ENCODE data around the gene SEC14L1. TPM values are rescaled to one million over a fixed set of nuclear protein-coding genes. Genes with fewer than 3 reads are reported as not detected.

The SEC14L1 gene
- total and polyA plus RNA-seq, 2 donors from 2014 or later, result 49.2 to 157 TPM

GRCh38 chr17:77124192-77124889 is 16.4 kb upstream of the SEC14L1 start:
- no peak for FAIRE-seq
- H3K9me3 ChIP-seq (ENCODE audit: control insufficient read depth in 2 of 3, insufficient read depth in 1 of 3, low read length in 3 of 3), result no peaks in the 10 kb centered on the region
- H3K4me3 ChIP-seq (ENCODE audit: low read length in 3 of 3), result no peak overlapping the region
- peak overlapping the region; percentile 55 to 56 for H3K27ac ChIP-seq (ENCODE audit: low read depth in 2 of 2, low read length in 2 of 2)
- peak in 3 of 5 donors; percentile 58 to 85 (median 77) for DNase-seq
- no peaks in the 10 kb centered on the region for H3K36me3 ChIP-seq (ENCODE audit: control insufficient read depth in 2 of 3, insufficient read depth in 3 of 3, low read length in 3 of 3)
- H3K9ac ChIP-seq (ENCODE audit: low read length in 3 of 3), result no peak overlapping the region
- H3K27me3 ChIP-seq (ENCODE audit: control insufficient read depth, insufficient read depth, low read length), result no peaks in the 10 kb centered on the region
- peaks cover 6 to 19% (median 11%) of the 10 kb centered on the region in 3 donors for H3K4me1 ChIP-seq (ENCODE audit: control insufficient read depth in 2 of 3, insufficient read depth in 2 of 3, low read depth in 1 of 3, low read length in 3 of 3)
- no peak for TF ChIP-seq CTCF (IDR thresholded peaks at IDR 0.05; ENCODE audit: borderline replicate concordance, extremely low read depth, insufficient read depth)
- intact Hi-C loops (cut with DNase I), result no loop called here

DNA sequence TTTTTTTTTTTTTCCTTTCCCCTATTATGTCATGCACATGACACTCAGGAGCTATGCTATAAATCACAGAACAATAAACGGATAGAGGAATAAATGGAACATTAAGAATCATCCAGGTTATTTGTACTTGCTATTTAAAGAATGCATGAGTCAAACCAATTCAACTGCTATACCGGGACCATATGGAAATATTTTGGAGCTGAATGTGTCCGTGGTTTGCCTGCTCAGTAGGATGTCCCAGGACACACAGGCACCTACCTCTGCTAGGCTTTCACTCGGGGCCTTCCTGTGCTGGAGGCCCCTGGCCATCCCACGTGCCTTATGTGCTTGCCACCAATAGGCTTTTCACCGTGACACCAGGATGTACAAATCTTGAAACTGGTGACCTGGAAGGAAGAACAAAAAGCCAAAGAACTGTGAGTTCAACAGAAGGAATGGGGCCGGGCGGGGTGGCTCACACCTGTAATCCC is 15.3 kb upstream of the SEC14L1 start:
- FAIRE-seq, result no peak
- DNase-seq, result peak in 1 of 5 donors; percentile 44
- no peak for TF ChIP-seq CTCF (IDR thresholded peaks at IDR 0.05; ENCODE audit: borderline replicate concordance, extremely low read depth, insufficient read depth)
- no peaks in the 10 kb centered on the region for H3K9me3 ChIP-seq (ENCODE audit: control insufficient read depth in 2 of 3, insufficient read depth in 1 of 3, low read length in 3 of 3)
- intact Hi-C loops (cut with DNase I), result no loop called here
- H3K36me3 ChIP-seq (ENCODE audit: control insufficient read depth in 2 of 3, insufficient read depth in 3 of 3, low read length in 3 of 3), result no peaks in the 10 kb centered on the region
- no peaks in the 10 kb centered on the region for H3K27me3 ChIP-seq (ENCODE audit: control insufficient read depth, insufficient read depth, low read length)
- H3K9ac ChIP-seq (ENCODE audit: low read length in 3 of 3), result no peak overlapping the region
- H3K4me3 ChIP-seq (ENCODE audit: low read length in 3 of 3), result no peak overlapping the region
- peak overlapping the region; percentile 66 to 76 for H3K27ac ChIP-seq (ENCODE audit: low read depth in 2 of 2, low read length in 2 of 2)
- H3K4me1 ChIP-seq (ENCODE audit: control insufficient read depth in 2 of 3, insufficient read depth in 2 of 3, low read depth in 1 of 3, low read length in 3 of 3), result peaks cover 9 to 14% (median 11%) of the 10 kb centered on the region in 3 donors

- peak in 1 of 5 donors; percentile 85 for DNase-seq
- Histone ChIP-seq H3K4me3 (ENCODE audit: low read length in 3 of 3) (no peak overlapping the region), H3K9me3 (ENCODE audit: control insufficient read depth in 2 of 3, insufficient read depth in 1 of 3, low read length in 3 of 3) (no peaks in the 10 kb centered on the region), H3K36me3 (ENCODE audit: control insufficient read depth in 2 of 3, insufficient read depth in 3 of 3, low read length in 3 of 3) (no peaks in the 10 kb centered on the region), H3K9ac (ENCODE audit: low read length in 3 of 3) (peak overlapping the region in 1 of 3 donors; percentile 55), H3K27ac (ENCODE audit: low read depth in 2 of 2, low read length in 2 of 2) (peak overlapping the region; percentile 66 to 76), H3K27me3 (ENCODE audit: control insufficient read depth, insufficient read depth, low read length) (no peaks in the 10 kb centered on the region), H3K4me1 (ENCODE audit: control insufficient read depth in 2 of 3, insufficient read depth in 2 of 3, low read depth in 1 of 3, low read length in 3 of 3) (peaks cover 9 to 14% (median 10%) of the 10 kb centered on the region in 3 donors)
- intact Hi-C loops (cut with DNase I), result no loop called here
- TF ChIP-seq CTCF (IDR thresholded peaks at IDR 0.05; ENCODE audit: borderline replicate concordance, extremely low read depth, insufficient read depth), result no peak
- FAIRE-seq, result no peak
These were observed 14.2 kb upstream of the SEC14L1 start for GRCh38 chr17:77126519-77126918.

Measured in kidney (tissue), 14 donors.